Myocyte (in vitro differentiated cells): ENCODE results near the gene MACROH2A2. TPM values are rescaled to one million over a fixed set of nuclear protein-coding genes. Genes with fewer than 3 reads are reported as not detected.
"Not testable (repeated sequence)": the region's sequence is repeated elsewhere in the genome, so short reads cannot be mapped to it uniquely, and the experiment has no call there.

Experiments
- DNase-seq: peaks from one replicate; pipeline ENCODE4 v3.0.0-alpha.2; 2012; ENCODE audit warnings: low read depth
- total RNA-seq: library from RNA; depleted of rRNA; stranded (reverse); fragments of >200 nt; gene quantifications from 2 replicates; pipeline ENCODE4 v1.2.3, GENCODE V29; 2014

MACROH2A2 gene
- total RNA-seq, 1 donor from 2014 or later = 11.2 TPM

DNA sequence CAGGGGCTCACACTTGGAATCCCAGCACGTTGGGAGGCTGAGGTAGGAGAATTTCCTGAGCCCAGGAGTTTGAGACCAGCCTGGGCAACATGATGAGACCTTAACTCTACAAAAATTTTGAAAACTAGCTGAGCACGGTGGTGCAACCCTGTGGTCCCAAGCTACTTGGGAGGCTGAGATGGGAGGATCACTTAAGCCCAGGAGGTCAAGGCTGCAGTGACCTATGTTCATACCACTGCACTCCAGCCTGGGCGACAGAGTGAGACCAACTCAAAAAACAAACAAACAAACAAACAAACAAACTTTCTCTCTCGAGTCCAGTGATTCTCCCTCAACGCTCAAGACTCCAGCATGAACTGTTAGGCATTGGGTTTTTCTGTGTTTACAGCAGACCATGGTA, 95.9 kb downstream of the MACROH2A2 start:
- no peak for DNase-seq

GRCh38 chr10:70155255-70155838, 102.7 kb downstream of the MACROH2A2 start:
- DNase-seq = no peak

GRCh38 chr10:70158113-70158512, 105.5 kb downstream of the MACROH2A2 start:
- no peak for DNase-seq

DNA sequence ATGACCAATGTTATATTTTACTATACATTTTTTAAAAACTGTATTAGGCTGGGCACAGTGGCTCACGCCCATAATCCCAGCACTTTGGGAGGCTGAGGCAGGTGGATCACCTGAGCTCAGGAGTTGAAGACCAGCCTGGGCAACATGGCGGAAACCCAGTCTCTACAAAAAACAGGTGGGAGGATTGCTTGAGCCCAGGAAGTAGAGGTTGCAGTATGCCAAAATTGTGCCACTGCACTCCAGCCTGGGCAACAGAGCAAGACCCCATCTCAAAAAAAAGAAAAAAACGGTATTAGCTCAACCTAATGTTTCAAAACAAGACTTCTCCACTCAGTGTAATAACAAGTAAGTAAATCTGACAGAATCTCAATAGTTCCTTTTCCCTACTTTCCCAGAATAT, 106.7 kb downstream of the MACROH2A2 start:
- DNase-seq = not testable (repeated sequence)

GRCh38 chr10:70160798-70161197, 108.2 kb downstream of the MACROH2A2 start:
- no peak for DNase-seq

Other genes with a start within 250 kb of the MACROH2A2 start
- 15.8 and 18.3 TPM in 2 replicates for gene AIFM2, start 80.0 kb downstream of the MACROH2A2 start, total RNA-seq
- 14.7 and 15.2 TPM in 2 replicates for gene TYSND1, start 93.9 kb downstream of the MACROH2A2 start, total RNA-seq
- gene SAR1A, start 117.7 kb downstream of the MACROH2A2 start, total RNA-seq = 99.2 and 99.6 TPM in 2 replicates
- gene PPA1, start 180.6 kb downstream of the MACROH2A2 start, total RNA-seq = 149 and 152 TPM in 2 replicates
- not detected in 2 replicates for gene NPFFR1, start 231.2 kb downstream of the MACROH2A2 start, total RNA-seq